Measurements from ENCODE around the gene IL1R2. TPM values are rescaled to one million over a fixed set of nuclear protein-coding genes. Genes with fewer than 3 reads are reported as not detected.

IL1R2 gene
- total and polyA plus RNA-seq, 2 of the 8 experiments (the other 6 are each of a cell fraction or from before 2014, with no cell fraction given) = 0.06 TPM; not detected in 1

DNA sequence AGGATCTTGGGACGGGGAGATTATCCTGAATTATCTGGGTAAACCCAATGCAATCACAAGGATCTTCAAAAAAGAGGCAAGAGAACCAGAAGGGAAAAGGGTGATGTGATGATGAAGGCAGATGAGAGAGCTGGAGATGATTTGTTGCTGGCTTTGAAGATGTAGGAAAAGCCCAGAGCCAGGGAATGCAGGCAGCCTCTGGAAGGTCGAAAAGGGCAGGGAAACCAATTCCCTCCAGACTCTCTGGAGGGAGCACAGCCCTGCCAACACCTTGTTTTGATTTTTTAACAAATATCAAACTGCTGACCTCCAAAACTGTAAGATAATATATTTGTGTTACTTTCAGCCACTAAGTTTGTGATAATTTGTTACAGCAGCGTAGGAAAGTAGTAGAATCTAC, 48.9 kb upstream of the IL1R2 start:
- H2BK12ac ChIP-seq (ENCODE audit: low read depth, low read length) = no peak overlapping the region
- no peak overlapping the region for H3K27ac ChIP-seq (ENCODE audit: low read depth, low read length)
- no peaks in the 10 kb centered on the region for H3K27me3 ChIP-seq (replicated peaks in 1 of 4; ENCODE audit: control insufficient read depth in 3 of 4, extremely low read depth in 1 of 4, insufficient read depth in 3 of 4, low read length in 3 of 4)
- H2BK120ac ChIP-seq (replicated peaks; ENCODE audit: low read depth, low read length) = no peak overlapping the region
- no peaks in the 10 kb centered on the region for H3K9me3 ChIP-seq (ENCODE audit: insufficient read depth in 2 of 2, low read depth in 1 of 2, low read length in 1 of 2)
- H2AK5ac ChIP-seq (ENCODE audit: low read depth, low read length) = no peak overlapping the region
- 95% methylated on average over 3 of the region's 3 CpGs; no CpG with 5 or more reads in 1 of the 2 experiments for WGBS, 2 experiments (ENCODE audit: extremely low coverage in 1 of 2, insufficient coverage in 1 of 2, insufficient read length in 1 of 2, insufficient replicate concordance in 2 of 2, low coverage in 1 of 2, low lambda C conversion rate in 2 of 2, missing lambda C conversion rate in 1 of 2)
- H2BK20ac ChIP-seq (ENCODE audit: low read length) = no peak overlapping the region
- H4K5ac ChIP-seq (ENCODE audit: insufficient read length, low read depth, low read length) = no peak overlapping the region
- DNase-seq (ENCODE audit: low read depth in 1 of 2, low spot score in 2 of 2) (no peak), FAIRE-seq (no peak)
- H3K36me3 ChIP-seq (ENCODE audit: control insufficient read depth in 2 of 4, insufficient read depth in 4 of 4, low read length in 3 of 4) = no peaks in the 10 kb centered on the region
- no peak overlapping the region for H4K8ac ChIP-seq (ENCODE audit: extremely low read depth, insufficient read depth, low read length)
- no peak overlapping the region for H3K9ac ChIP-seq (replicated peaks in 1 of 4; ENCODE audit: extremely low read depth in 1 of 4, low read depth in 3 of 4, low read length in 3 of 4)
- no peaks in the 10 kb centered on the region for H3K23me2 ChIP-seq (ENCODE audit: low read depth, low read length)
- CTCF ChIA-PET (ENCODE audit: partially characterized antibody) = no interaction called here
- no peaks in the 10 kb centered on the region for H3K79me2 ChIP-seq (ENCODE audit: control insufficient read depth in 1 of 2, insufficient read depth in 2 of 2, low read length in 2 of 2)
- no peak overlapping the region for H3K18ac ChIP-seq (ENCODE audit: extremely low read depth, low read length)
- H3K4me1 ChIP-seq (replicated peaks in 1 of 4; ENCODE audit: control insufficient read depth in 3 of 4, insufficient read depth in 4 of 4, low read length in 3 of 4) = no peaks in the 10 kb centered on the region
- no peak overlapping the region for H3K4ac ChIP-seq (replicated peaks; ENCODE audit: insufficient read length, low read depth, low read length)
- no peak overlapping the region for H3K14ac ChIP-seq (ENCODE audit: insufficient read length)
- H2BK5ac ChIP-seq (ENCODE audit: low read depth, low read length) = no peak overlapping the region
- H2AFZ ChIP-seq (ENCODE audit: low read length) = no peak overlapping the region
- H3K56ac ChIP-seq (replicated peaks; ENCODE audit: insufficient read length, low read depth, low read length) = no peak overlapping the region
- no peak overlapping the region for H3K23ac ChIP-seq (ENCODE audit: insufficient read length)
- no peak overlapping the region for H4K91ac ChIP-seq (replicated peaks; ENCODE audit: insufficient read length, low read length)
- H4K20me1 ChIP-seq (replicated peaks in 1 of 2; ENCODE audit: control insufficient read depth in 1 of 2, insufficient read depth in 2 of 2, low read length in 2 of 2) = no peaks in the 10 kb centered on the region
- H3K4me3 ChIP-seq (ENCODE audit: extremely low read depth in 1 of 4, insufficient read depth in 2 of 4, low read depth in 3 of 4, low read length in 4 of 4) = no peak overlapping the region
- H3K79me1 ChIP-seq (ENCODE audit: low read depth, low read length) = no peaks in the 10 kb centered on the region
- POLR2A ChIA-PET (ENCODE audit: partially characterized antibody) = no interaction called here
- H2BK15ac ChIP-seq (ENCODE audit: low read length) = no peak overlapping the region
- H3K4me2 ChIP-seq (ENCODE audit: insufficient read depth in 1 of 2, low read depth in 2 of 2, low read length in 2 of 2) = no peak overlapping the region
- TF ChIP-seq ASH2L (IDR thresholded peaks at IDR 0.05; ENCODE audit: low read length) (no peak), TBP (IDR thresholded peaks at IDR 0.05; ENCODE audit: low read depth, low read length) (no peak), SIN3A (conservative IDR thresholded peaks at IDR 0.05 in 1 of 2, IDR thresholded peaks at IDR 0.05 in 1 of 2; ENCODE audit: low read depth in 1 of 2, low read length in 2 of 2) (no peak), EP300 (IDR thresholded peaks at IDR 0.05; ENCODE audit: borderline replicate concordance in 1 of 2, low read depth in 2 of 2, low read length in 2 of 2) (no peak), HDAC6 (IDR thresholded peaks at IDR 0.05; ENCODE audit: low read depth, low read length) (no peak), JUN (IDR thresholded peaks at IDR 0.05; ENCODE audit: low read depth, low read length) (no peak), BCL11A (IDR thresholded peaks at IDR 0.05; ENCODE audit: low read depth in 2 of 2, low read length in 2 of 2) (no peak), EZH2 (IDR thresholded peaks at IDR 0.05; ENCODE audit: low read depth, low read length, severe bottlenecking) (no peak), BRCA1 (IDR thresholded peaks at IDR 0.05; ENCODE audit: low read depth, low read length) (no peak), POU5F1 (IDR thresholded peaks at IDR 0.05; ENCODE audit: low read depth, low read length) (no peak), TAF1 (IDR thresholded peaks at IDR 0.05; ENCODE audit: low read depth, low read length) (no peak), JUND (IDR thresholded peaks at IDR 0.05; ENCODE audit: low read length) (no peak), NRF1 (IDR thresholded peaks at IDR 0.05; ENCODE audit: low read depth, low read length) (no peak), RAD21 (IDR thresholded peaks at IDR 0.05 in 1 of 2, conservative IDR thresholded peaks at IDR 0.05 in 1 of 2; ENCODE audit: low read depth in 2 of 2, low read length in 2 of 2) (no peak), CBX5 (IDR thresholded peaks at IDR 0.05; ENCODE audit: low read depth, low read length) (no peak)
